Fibroblast of the aortic adventitia (primary cell): ENCODE data around the gene CDH13. TPM values are rescaled to one million over a fixed set of nuclear protein-coding genes. Genes with fewer than 3 reads are reported as not detected.

Experiments
- DNase-seq: peaks from one replicate; pipeline ENCODE4 v3.0.0-alpha.2; 2010; ENCODE audit warnings: low read depth
- H3K4me3 ChIP-seq: 2 replicates; pipeline ENCODE4 v1.5.1; 2011; ENCODE audit warnings: low read depth, mild to moderate bottlenecking, control low read depth, low read length, moderate library complexity
- total RNA-seq: library from RNA; depleted of rRNA; stranded (reverse); fragments of >200 nt; gene quantifications from 2 replicates; pipeline ENCODE4 v1.2.3, GENCODE V29; 2012; ENCODE audit warnings: low replicate concordance
- TF ChIP-seq, protein P1 (sequence below): IDR thresholded peaks from 2 replicates; pipeline ENCODE4 v1.5.1; 2011; ENCODE audit warnings: mild to moderate bottlenecking, low read length, control low read depth, inconsistent platforms; ENCODE audit not compliant: insufficient read depth

CDH13 gene
- total RNA-seq, 1 donor, result 55.7 TPM

DNA sequence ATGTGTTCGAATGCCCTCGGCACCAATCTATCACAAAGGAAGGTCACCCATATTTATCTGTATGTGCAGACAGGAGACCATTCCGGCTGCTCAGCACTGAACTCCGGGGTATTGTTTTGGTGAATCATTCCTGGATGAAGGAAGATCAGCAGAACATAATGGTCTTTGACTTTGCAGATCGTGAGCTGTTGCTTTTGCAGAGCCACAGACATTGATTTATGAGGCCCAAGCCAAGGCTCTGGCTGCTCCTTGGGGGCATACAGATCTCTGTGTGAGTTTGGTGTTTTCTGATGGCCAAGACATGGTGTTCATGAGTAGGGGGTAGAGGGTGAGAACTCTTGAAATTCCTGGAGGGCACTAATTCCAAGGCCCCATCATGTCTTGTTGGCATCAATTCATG is 722.2 kb downstream of the CDH13 start:
- TF ChIP-seq, protein P1, sequence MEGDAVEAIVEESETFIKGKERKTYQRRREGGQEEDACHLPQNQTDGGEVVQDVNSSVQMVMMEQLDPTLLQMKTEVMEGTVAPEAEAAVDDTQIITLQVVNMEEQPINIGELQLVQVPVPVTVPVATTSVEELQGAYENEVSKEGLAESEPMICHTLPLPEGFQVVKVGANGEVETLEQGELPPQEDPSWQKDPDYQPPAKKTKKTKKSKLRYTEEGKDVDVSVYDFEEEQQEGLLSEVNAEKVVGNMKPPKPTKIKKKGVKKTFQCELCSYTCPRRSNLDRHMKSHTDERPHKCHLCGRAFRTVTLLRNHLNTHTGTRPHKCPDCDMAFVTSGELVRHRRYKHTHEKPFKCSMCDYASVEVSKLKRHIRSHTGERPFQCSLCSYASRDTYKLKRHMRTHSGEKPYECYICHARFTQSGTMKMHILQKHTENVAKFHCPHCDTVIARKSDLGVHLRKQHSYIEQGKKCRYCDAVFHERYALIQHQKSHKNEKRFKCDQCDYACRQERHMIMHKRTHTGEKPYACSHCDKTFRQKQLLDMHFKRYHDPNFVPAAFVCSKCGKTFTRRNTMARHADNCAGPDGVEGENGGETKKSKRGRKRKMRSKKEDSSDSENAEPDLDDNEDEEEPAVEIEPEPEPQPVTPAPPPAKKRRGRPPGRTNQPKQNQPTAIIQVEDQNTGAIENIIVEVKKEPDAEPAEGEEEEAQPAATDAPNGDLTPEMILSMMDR, result no peak
- DNase-seq, result no peak
- H3K4me3 ChIP-seq, result no peak overlapping the region

DNA sequence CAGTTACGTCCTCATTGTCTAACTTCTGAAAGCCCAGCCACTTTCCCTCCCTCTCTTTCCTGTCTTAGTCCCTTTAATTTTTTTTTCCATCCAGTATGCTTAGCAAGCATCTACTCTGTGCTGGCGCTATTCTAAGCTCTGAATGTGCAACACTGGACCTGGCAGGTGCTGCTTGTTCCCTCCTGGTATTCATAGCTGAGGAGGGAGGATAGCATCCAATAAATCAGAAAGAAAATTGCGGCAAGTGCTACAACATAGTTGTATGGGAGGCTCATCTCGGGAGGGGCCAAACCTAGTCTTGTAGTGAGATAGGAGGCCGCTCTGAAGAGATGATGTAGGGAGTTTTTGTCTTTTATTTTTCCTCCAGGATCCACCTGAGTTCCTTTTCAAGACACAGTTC is 723.7 kb downstream of the CDH13 start:
- no peak for DNase-seq
- TF ChIP-seq, protein P1, result no peak
- H3K4me3 ChIP-seq, result no peak overlapping the region

DNA sequence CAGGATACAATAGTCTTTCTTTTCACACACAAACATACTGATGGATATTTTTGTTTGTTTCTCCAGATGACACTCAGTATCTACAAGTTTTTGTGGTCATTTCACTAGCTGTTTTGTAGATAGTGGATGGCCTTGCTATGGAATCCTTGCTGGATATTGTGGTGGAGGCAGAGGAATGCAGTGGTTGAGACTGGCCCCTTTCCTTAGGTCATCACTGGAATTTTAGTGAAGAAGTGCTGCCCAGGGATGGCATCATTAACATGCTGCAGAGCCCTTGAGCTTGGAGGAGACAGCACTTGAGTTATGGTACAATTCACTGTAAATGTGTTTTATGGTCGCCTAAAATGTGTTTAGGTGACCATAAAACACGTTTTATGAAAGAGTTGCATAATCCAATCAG is 725.1 kb downstream of the CDH13 start:
- TF ChIP-seq, protein P1, result no peak

DNA sequence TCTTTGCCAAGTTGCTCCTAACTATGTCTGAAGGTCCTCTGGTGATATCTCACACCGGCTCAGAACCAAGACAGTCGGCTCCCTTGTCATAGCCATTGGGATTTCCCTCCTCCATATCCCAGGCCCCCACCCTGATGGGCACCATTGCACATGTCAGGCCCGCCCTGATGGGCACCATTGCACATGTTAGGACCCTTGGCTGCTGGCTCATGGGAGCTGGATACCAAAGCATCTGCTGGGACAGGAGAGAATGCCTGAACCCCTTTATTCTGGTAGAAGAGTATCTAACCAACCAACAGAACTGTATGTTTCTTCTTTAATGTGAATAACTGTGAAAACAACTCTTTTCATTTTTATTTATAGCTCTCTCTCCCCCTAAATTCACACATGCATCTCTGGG is 726.5 kb downstream of the CDH13 start:
- DNase-seq, result no peak
- TF ChIP-seq, protein P1, result no peak
- no peak overlapping the region for H3K4me3 ChIP-seq

More for the DNA sequence above, 725.1 kb downstream of the CDH13 start:
- DNase-seq, result no peak
- H3K4me3 ChIP-seq, result no peak overlapping the region

DNA sequence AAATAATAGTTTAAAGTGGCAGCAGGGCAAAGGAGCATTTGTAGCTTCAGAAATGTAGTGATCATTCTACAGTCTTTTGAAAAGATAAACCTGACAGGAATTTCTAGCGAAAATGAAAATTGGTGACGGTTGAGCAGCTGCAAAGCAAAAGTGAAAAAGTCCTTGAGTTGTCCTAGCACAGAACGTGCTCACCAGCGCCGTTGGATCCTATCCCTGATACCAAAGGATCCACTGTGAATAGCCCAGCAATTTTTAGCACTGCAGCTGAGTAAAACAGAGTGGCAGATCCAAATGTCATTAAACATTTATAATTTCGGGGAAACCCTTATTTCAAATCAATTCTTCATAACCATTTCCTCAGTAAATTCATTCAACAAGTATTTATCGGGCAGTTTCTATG is 727.2 kb downstream of the CDH13 start:
- TF ChIP-seq, protein P1, result no peak
- H3K4me3 ChIP-seq, result no peak overlapping the region
- DNase-seq, result no peak

DNA sequence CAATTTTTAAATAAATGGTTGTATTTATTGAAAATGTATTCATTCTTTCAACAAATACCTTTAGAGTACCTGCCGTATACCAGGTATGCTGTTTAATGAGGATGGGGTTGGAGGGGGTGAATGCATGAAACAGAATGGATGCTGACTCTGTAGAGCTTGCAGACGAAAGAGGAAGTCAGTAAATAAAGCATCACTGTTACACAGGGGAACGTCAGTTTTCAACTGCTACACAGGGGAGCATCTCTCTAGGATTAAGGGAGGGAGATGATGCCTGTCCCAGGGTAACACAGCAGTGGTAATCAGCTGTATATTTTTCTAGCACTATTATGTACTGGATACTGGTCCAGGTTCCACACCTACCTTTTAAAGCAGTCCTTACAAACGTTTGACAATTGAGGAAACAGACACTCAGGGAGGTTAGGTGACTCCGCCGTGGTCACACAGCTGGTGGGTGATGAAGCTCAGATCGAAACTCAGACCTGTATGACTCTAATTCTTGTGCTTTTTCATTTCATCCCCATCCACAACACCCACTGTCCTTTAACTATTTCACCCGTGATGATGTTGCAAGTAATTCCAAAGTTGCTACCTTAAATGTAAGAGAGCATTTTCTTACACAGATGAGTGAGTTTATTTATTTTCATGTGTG is 728.9 kb downstream of the CDH13 start:
- TF ChIP-seq, protein P1, result no peak
- H3K4me3 ChIP-seq, result no peak overlapping the region
- DNase-seq, result no peak

DNA sequence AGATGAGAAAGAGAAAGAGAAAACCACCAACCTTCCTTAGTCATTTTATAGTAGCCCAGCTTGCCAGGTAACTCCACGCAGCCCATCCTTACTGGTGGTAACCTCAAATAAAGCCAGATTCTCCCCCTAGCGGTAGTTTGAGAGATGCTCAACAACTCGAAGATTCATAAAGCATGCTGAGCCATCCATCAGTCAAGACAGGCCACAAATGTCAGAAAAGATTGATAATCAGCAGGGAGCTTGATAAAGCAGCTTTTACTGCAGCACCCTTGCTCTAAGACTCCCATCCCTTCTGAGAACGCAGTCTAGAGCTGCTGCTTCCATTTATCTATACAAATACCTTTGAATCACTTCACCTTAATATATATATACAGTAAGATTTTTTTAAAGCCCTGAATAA is 729.5 kb downstream of the CDH13 start:
- no peak overlapping the region for H3K4me3 ChIP-seq
- peak; percentile 73 for DNase-seq
- TF ChIP-seq, protein P1, result peak; percentile 84
